WTC11 (cell line): ENCODE measurements around the gene HDC. TPM values are rescaled to one million over a fixed set of nuclear protein-coding genes. Genes with fewer than 3 reads are reported as not detected.

ENCODE experiments used
- ATAC-seq: fragments of 200-7000 bp; cut with Tn5 transposase; 2 replicates; pipeline ENCODE4 v1.10.0; 2021; ENCODE audit warnings: mild to moderate bottlenecking, moderate library complexity
- CTCF ChIA-PET: fragments of 300-600 bp; sonication (Branson Sonifier 250); formaldehyde crosslinking; loops from one replicate; lab custom pipeline; 2021; ENCODE audit warnings: antibody characterized with exemption; lab: Charles Lee
- POLR2A ChIA-PET: fragments of 350-600 bp; sonication (Branson Sonifier 250); formaldehyde crosslinking; loops from one replicate; lab custom pipeline; 2021; ENCODE audit warnings: antibody characterized with exemption; lab: Charles Lee
- DNase-seq: peaks from one replicate; pipeline ENCODE4 v3.0.0; 2021; ENCODE audit warnings: low spot score
- H3K27ac Mint-ChIP-seq: 2 replicates; pipeline ENCODE4 v1.8.0; 2021; ENCODE audit warnings: mixed read lengths
- H3K27me3 Mint-ChIP-seq: 2 replicates; pipeline ENCODE4 v1.8.0; 2021; ENCODE audit warnings: low read depth, mild to moderate bottlenecking, moderate library complexity, mixed read lengths
- H3K36me3 Mint-ChIP-seq: 2 replicates; pipeline ENCODE4 v1.8.0; 2021; ENCODE audit warnings: mixed read lengths
- H3K4me1 Mint-ChIP-seq: 2 replicates; pipeline ENCODE4 v1.8.0; 2022; ENCODE audit warnings: mixed read lengths
- H3K4me3 Mint-ChIP-seq: 2 replicates; pipeline ENCODE4 v1.8.0; 2021; ENCODE audit warnings: mild to moderate bottlenecking, moderate library complexity, mixed read lengths
- H3K9me3 Mint-ChIP-seq: 2 replicates; pipeline ENCODE4 v1.8.0; 2021; ENCODE audit warnings: mixed read lengths
- ERG ChIP-seq: fragments of 250-450 bp; sonication (Bioruptor Pico); IDR thresholded peaks from 2 replicates; pipeline ENCODE4 v1.8.0; 2021; ENCODE audit warnings: mild to moderate bottlenecking
- ESRRA ChIP-seq: sonication (generic); formaldehyde crosslinking; IDR thresholded peaks from 2 replicates; pipeline ENCODE4 v1.8.1; 2022; ENCODE audit warnings: mild to moderate bottlenecking, missing genetic modification reagents, borderline replicate concordance
- ETV6 ChIP-seq: sonication (generic); formaldehyde crosslinking; IDR thresholded peaks from 2 replicates; pipeline ENCODE4 v1.8.1; 2022; ENCODE audit warnings: mild to moderate bottlenecking, missing genetic modification reagents
- IRF2 ChIP-seq: sonication (generic); formaldehyde crosslinking; IDR thresholded peaks from 2 replicates; pipeline ENCODE4 v1.8.0; 2022; ENCODE audit warnings: low read depth, missing genetic modification reagents, borderline replicate concordance
- JUN ChIP-seq: sonication (generic); formaldehyde crosslinking; IDR thresholded peaks from 2 replicates; pipeline ENCODE4 v1.8.0; 2023; ENCODE audit warnings: mild to moderate bottlenecking, missing genetic modification reagents
- KAT7 ChIP-seq: sonication (generic); formaldehyde crosslinking; IDR thresholded peaks from 2 replicates; pipeline ENCODE4 v1.8.1; 2023; ENCODE audit warnings: missing genetic modification reagents, mild to moderate bottlenecking, borderline replicate concordance
- MLX ChIP-seq: sonication (generic); formaldehyde crosslinking; IDR thresholded peaks from 2 replicates; pipeline ENCODE4 v1.8.1; 2023; ENCODE audit warnings: mild to moderate bottlenecking, missing genetic modification reagents, moderate library complexity
- NFE2L1 ChIP-seq: sonication (generic); formaldehyde crosslinking; IDR thresholded peaks from 2 replicates; pipeline ENCODE4 v1.8.1; 2023; ENCODE audit warnings: missing genetic modification reagents
- NR1H2 ChIP-seq: sonication (generic); formaldehyde crosslinking; IDR thresholded peaks from 2 replicates; pipeline ENCODE4 v1.9.0; 2021; ENCODE audit warnings: mild to moderate bottlenecking, moderate library complexity, missing genetic modification reagents
- TCF7 ChIP-seq: sonication (generic); formaldehyde crosslinking; IDR thresholded peaks from 2 replicates; pipeline ENCODE4 v1.8.0; 2022; ENCODE audit warnings: mild to moderate bottlenecking, low read depth, missing genetic modification reagents, moderate library complexity
- TEAD1 ChIP-seq: sonication (generic); formaldehyde crosslinking; IDR thresholded peaks from 2 replicates; pipeline ENCODE4 v1.8.0; 2022; ENCODE audit warnings: mild to moderate bottlenecking, missing genetic modification reagents
- ZNF263 ChIP-seq: sonication (generic); formaldehyde crosslinking; IDR thresholded peaks from 2 replicates; pipeline ENCODE4 v1.8.1; 2022; ENCODE audit warnings: low read depth, mild to moderate bottlenecking, moderate library complexity, missing genetic modification reagents
- ZNF281 ChIP-seq: sonication (generic); formaldehyde crosslinking; IDR thresholded peaks from 2 replicates; pipeline ENCODE4 v1.8.0; 2023; ENCODE audit warnings: mild to moderate bottlenecking, missing genetic modification reagents
- ZNF317 ChIP-seq: sonication (generic); formaldehyde crosslinking; IDR thresholded peaks from 2 replicates; pipeline ENCODE4 v1.8.1; 2023; ENCODE audit warnings: low read depth, mild to moderate bottlenecking, moderate library complexity, missing genetic modification reagents, borderline replicate concordance
- total RNA-seq: library from RNA; stranded (reverse); gene quantifications from 3 replicates; pipeline ENCODE4 v1.2.3, GENCODE V29; 2021
- TF ChIP-seq, protein P1 (sequence below): sonication (generic); formaldehyde crosslinking; IDR thresholded peaks from 2 replicates; pipeline ENCODE4 v1.8.1; 2022; ENCODE audit warnings: low read depth, missing genetic modification reagents, borderline replicate concordance
- TF ChIP-seq, protein P2 (sequence below): sonication (generic); formaldehyde crosslinking; IDR thresholded peaks from 2 replicates; pipeline ENCODE4 v1.8.1; 2023; ENCODE audit warnings: mild to moderate bottlenecking, missing genetic modification reagents
- TF ChIP-seq, protein P3 (sequence below): fragments of 250-450 bp; sonication (Bioruptor Pico); IDR thresholded peaks from 2 replicates; pipeline ENCODE4 v1.9.0; 2021; ENCODE audit warnings: mild to moderate bottlenecking

HDC gene
- total RNA-seq, 1 experiment from 2014 or later = not detected

DNA sequence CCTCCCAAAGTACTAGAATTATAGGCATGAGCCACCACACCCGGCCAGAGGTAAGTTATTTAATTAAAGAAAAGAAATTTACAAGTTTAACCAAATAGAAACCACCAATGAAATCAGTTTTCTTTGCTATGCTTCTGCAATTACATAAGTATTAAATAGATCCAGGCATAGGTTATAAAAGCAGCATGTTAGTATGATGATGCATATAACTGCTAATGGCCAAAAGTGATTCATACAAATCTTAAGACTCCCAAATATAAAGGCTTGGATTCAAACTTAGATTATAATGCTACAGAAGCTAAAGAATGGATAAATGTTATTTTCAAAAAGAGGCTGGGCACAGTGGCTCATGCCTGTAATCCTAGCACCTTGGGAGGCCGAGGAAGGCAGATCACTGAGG is 32.8 kb upstream of the HDC start (continued):
- TF ChIP-seq ESRRA (CRISPR knock-in tag) (no peak), TCF7 (CRISPR knock-in tag) (no peak), ERG (CRISPR knock-in tag) (no peak), KAT7 (CRISPR knock-in tag) (no peak), ZNF263 (CRISPR knock-in tag) (no peak), NFE2L1 (CRISPR knock-in tag) (no peak)

GRCh38 chr15:50295966-50296365 is 30.4 kb upstream of the HDC start:
- POLR2A ChIA-PET = interaction anchor here (0.6 kb wide), 1 partner anchor 109 kb away, joined by 3 read pairs; no protein-coding TSS in a partner anchor
- DNase-seq (no peak), ATAC-seq (no peak)
- Mint-ChIP-seq H3K27me3 (no peaks in the 10 kb centered on the region), H3K9me3 (no peaks in the 10 kb centered on the region), H3K4me1 (no peaks in the 10 kb centered on the region), H3K36me3 (peaks cover 19% of the 10 kb centered on the region), H3K27ac (no peak overlapping the region), H3K4me3 (no peak overlapping the region)
- CTCF ChIA-PET = interaction anchor here (2.5 kb wide), 1 partner anchor 20 kb away, joined by 8 read pairs; no protein-coding TSS in a partner anchor
- no peak for TF ChIP-seq KAT7 (CRISPR knock-in tag)
- TF ChIP-seq ZNF281 (CRISPR knock-in tag) = no peak
- no peak for TF ChIP-seq NR1H2
- TF ChIP-seq, protein P1, sequence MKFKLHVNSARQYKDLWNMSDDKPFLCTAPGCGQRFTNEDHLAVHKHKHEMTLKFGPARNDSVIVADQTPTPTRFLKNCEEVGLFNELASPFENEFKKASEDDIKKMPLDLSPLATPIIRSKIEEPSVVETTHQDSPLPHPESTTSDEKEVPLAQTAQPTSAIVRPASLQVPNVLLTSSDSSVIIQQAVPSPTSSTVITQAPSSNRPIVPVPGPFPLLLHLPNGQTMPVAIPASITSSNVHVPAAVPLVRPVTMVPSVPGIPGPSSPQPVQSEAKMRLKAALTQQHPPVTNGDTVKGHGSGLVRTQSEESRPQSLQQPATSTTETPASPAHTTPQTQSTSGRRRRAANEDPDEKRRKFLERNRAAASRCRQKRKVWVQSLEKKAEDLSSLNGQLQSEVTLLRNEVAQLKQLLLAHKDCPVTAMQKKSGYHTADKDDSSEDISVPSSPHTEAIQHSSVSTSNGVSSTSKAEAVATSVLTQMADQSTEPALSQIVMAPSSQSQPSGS (CRISPR knock-in tag) = no peak
- TF ChIP-seq JUN (CRISPR knock-in tag) = no peak
- TF ChIP-seq MLX (CRISPR knock-in tag) = no peak
- TF ChIP-seq ZNF317 = no peak
- no peak for TF ChIP-seq ERG (CRISPR knock-in tag)
- TF ChIP-seq, protein P2, sequence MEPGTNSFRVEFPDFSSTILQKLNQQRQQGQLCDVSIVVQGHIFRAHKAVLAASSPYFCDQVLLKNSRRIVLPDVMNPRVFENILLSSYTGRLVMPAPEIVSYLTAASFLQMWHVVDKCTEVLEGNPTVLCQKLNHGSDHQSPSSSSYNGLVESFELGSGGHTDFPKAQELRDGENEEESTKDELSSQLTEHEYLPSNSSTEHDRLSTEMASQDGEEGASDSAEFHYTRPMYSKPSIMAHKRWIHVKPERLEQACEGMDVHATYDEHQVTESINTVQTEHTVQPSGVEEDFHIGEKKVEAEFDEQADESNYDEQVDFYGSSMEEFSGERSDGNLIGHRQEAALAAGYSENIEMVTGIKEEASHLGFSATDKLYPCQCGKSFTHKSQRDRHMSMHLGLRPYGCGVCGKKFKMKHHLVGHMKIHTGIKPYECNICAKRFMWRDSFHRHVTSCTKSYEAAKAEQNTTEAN (CRISPR knock-in tag) = no peak
- no peak for TF ChIP-seq ETV6 (CRISPR knock-in tag)
- TF ChIP-seq IRF2 (CRISPR knock-in tag) = no peak
- TF ChIP-seq, protein P3, sequence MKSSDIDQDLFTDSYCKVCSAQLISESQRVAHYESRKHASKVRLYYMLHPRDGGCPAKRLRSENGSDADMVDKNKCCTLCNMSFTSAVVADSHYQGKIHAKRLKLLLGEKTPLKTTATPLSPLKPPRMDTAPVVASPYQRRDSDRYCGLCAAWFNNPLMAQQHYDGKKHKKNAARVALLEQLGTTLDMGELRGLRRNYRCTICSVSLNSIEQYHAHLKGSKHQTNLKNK (CRISPR knock-in tag) = no peak
- TF ChIP-seq TEAD1 (CRISPR knock-in tag) = no peak
